H1 (cell line): ENCODE results near the gene KCNMB1. TPM values are rescaled to one million over a fixed set of nuclear protein-coding genes. Genes with fewer than 3 reads are reported as not detected.

ENCODE experiments used
- CTCF ChIA-PET: fragments of 300-600 bp; sonication (Branson Sonifier 250); formaldehyde crosslinking; loops from one replicate; lab custom pipeline; 2021; ENCODE audit not compliant: partially characterized antibody; lab: Charles Lee
- POLR2A ChIA-PET: fragments of 300-600 bp; sonication (Branson Sonifier 250); formaldehyde crosslinking; loops from one replicate; lab custom pipeline; 2021; ENCODE audit warnings: inconsistent platforms; ENCODE audit not compliant: partially characterized antibody; lab: Charles Lee
- DNase-seq, 2 experiments: peaks; one replicate each; pipeline versions ENCODE4 v3.0.0 to v3.0.0-alpha.2; 2010 to 2022; ENCODE audit warnings: low spot score in 2 of 2, low read depth in 1 of 2, mixed read lengths in 1 of 2
- FAIRE-seq: peaks from 2 replicates; lab custom pipeline; 2011; peaks lifted over from hg19 to GRCh38; lab: Jason Lieb, UNC
- H2AFZ ChIP-seq: 2 replicates; pipeline ENCODE4 v1.8.1; 2012; ENCODE audit warnings: low read length, inconsistent platforms
- H2AK5ac ChIP-seq: 2 replicates; pipeline ENCODE4 v1.6.1; 2013; ENCODE audit warnings: low read depth, low read length
- H2BK120ac ChIP-seq: replicated peaks from 2 replicates; pipeline ENCODE3; 2013; ENCODE audit warnings: low read depth, low read length, inconsistent platforms
- H2BK12ac ChIP-seq: 2 replicates; pipeline ENCODE4 v1.6.1; 2013; ENCODE audit warnings: low read depth, low read length
- H2BK15ac ChIP-seq: 2 replicates; pipeline ENCODE4 v1.6.1; 2013; ENCODE audit warnings: low read length
- H2BK20ac ChIP-seq: 2 replicates; pipeline ENCODE4 v1.6.1; 2013; ENCODE audit warnings: low read length
- H2BK5ac ChIP-seq: 2 replicates; pipeline ENCODE4 v1.6.1; 2013; ENCODE audit warnings: low read depth, low read length
- H3K14ac ChIP-seq: 2 replicates; pipeline ENCODE4 v1.6.1; 2013; ENCODE audit warnings: inconsistent platforms; ENCODE audit not compliant: insufficient read length
- H3K18ac ChIP-seq: 2 replicates; pipeline ENCODE4 v1.6.1; 2013; ENCODE audit warnings: low read length; ENCODE audit errors: extremely low read depth
- H3K23ac ChIP-seq: 2 replicates; pipeline ENCODE4 v1.6.1; 2013; ENCODE audit warnings: inconsistent platforms; ENCODE audit not compliant: insufficient read length
- H3K23me2 ChIP-seq: 2 replicates; pipeline ENCODE4 v1.6.1; 2013; ENCODE audit warnings: low read depth, low read length
- H3K27ac ChIP-seq: 2 replicates; pipeline ENCODE4 v1.6.1; 2011; ENCODE audit warnings: low read depth, low read length, inconsistent platforms
- H3K27me3 ChIP-seq, 4 experiments: replicated peaks in 1 of 4; 1 replicate in 1 of 4; 2 replicates in 3 of 4; pipeline versions ENCODE4 v1.6.1 to v1.8.1; 2011 to 2013; ENCODE audit warnings: low read length in 3 of 4, mild to moderate bottlenecking in 3 of 4, inconsistent platforms in 2 of 4, mixed read lengths in 2 of 4, moderate library complexity in 1 of 4; ENCODE audit not compliant: control insufficient read depth in 3 of 4, insufficient read depth in 3 of 4; ENCODE audit errors: extremely low read depth in 1 of 4
- H3K36me3 ChIP-seq, 4 experiments: 2 replicates each; pipeline versions ENCODE4 v1.6.1 to v1.8.1; 2011 to 2013; ENCODE audit warnings: mild to moderate bottlenecking in 4 of 4, low read length in 3 of 4, moderate library complexity in 2 of 4, control low read depth in 1 of 4, inconsistent platforms in 1 of 4; ENCODE audit not compliant: insufficient read depth in 4 of 4, control insufficient read depth in 2 of 4
- H3K4ac ChIP-seq: replicated peaks from 2 replicates; pipeline ENCODE3; 2013; ENCODE audit warnings: low read length, low read depth, mixed read lengths, inconsistent platforms; ENCODE audit not compliant: insufficient read length
- H3K4me1 ChIP-seq, 4 experiments: replicated peaks in 1 of 4; 1 replicate in 1 of 4; 2 replicates in 3 of 4; pipeline versions ENCODE4 v1.6.1 to v1.8.1; 2011 to 2013; ENCODE audit warnings: low read length in 3 of 4, inconsistent platforms in 2 of 4, mixed read lengths in 1 of 4; ENCODE audit not compliant: insufficient read depth in 4 of 4, control insufficient read depth in 3 of 4
- H3K4me2 ChIP-seq, 2 experiments: 2 replicates each; pipeline versions ENCODE4 v1.6.1 to v1.8.1; 2011 to 2013; ENCODE audit warnings: low read depth in 2 of 2, low read length in 2 of 2, control low read depth in 1 of 2, inconsistent platforms in 1 of 2, mild to moderate bottlenecking in 1 of 2; ENCODE audit not compliant: insufficient read depth in 1 of 2
- H3K4me3 ChIP-seq, 4 experiments: fragments of 200-600, 300-600 bp in 1 of 4; sonication (generic), shearing (Covaris generic), sonication (Bioruptor Twin) in 1 of 4; 2 replicates each; pipeline versions ENCODE4 v1.5.1 to v1.8.1; 2011 to 2016; ENCODE audit warnings: low read length in 4 of 4, low read depth in 3 of 4, control low read depth in 2 of 4, inconsistent platforms in 2 of 4, mild to moderate bottlenecking in 2 of 4, mixed read lengths in 1 of 4, moderate library complexity in 1 of 4; ENCODE audit not compliant: insufficient read depth in 2 of 4; ENCODE audit errors: extremely low read depth in 1 of 4
- H3K56ac ChIP-seq: replicated peaks from 2 replicates; pipeline ENCODE3; 2013; ENCODE audit warnings: low read depth, mild to moderate bottlenecking, mixed read lengths, low read length, inconsistent platforms; ENCODE audit not compliant: insufficient read length
- H3K79me1 ChIP-seq: 2 replicates; pipeline ENCODE4 v1.6.1; 2013; ENCODE audit warnings: low read depth, low read length, control low read depth
- H3K79me2 ChIP-seq, 2 experiments: 2 replicates each; pipeline versions ENCODE4 v1.6.1 to v1.8.1; 2012 to 2013; ENCODE audit warnings: low read length in 2 of 2, mild to moderate bottlenecking in 2 of 2, inconsistent platforms in 1 of 2; ENCODE audit not compliant: insufficient read depth in 2 of 2, control insufficient read depth in 1 of 2
- H3K9ac ChIP-seq, 4 experiments: replicated peaks in 1 of 4; 1 replicate in 1 of 4; 2 replicates in 3 of 4; pipeline versions ENCODE4 v1.6.1 to v1.8.1; 2011 to 2013; ENCODE audit warnings: low read depth in 3 of 4, low read length in 3 of 4, control low read depth in 2 of 4, mild to moderate bottlenecking in 2 of 4, moderate library complexity in 2 of 4, inconsistent platforms in 1 of 4; ENCODE audit errors: extremely low read depth in 1 of 4
- H3K9me3 ChIP-seq, 2 experiments: 2 replicates each; pipeline versions ENCODE4 v1.6.1 to v1.8.1; 2012 to 2013; ENCODE audit warnings: mild to moderate bottlenecking in 2 of 2, moderate library complexity in 2 of 2, control low read depth in 1 of 2, inconsistent platforms in 1 of 2, low read depth in 1 of 2, low read length in 1 of 2, mixed read lengths in 1 of 2; ENCODE audit not compliant: insufficient read depth in 2 of 2
- H4K20me1 ChIP-seq, 2 experiments: replicated peaks in 1 of 2; 2 replicates each; pipeline versions ENCODE3 to v1.8.1; 2011 to 2013; ENCODE audit warnings: inconsistent platforms in 2 of 2, low read length in 2 of 2, mild to moderate bottlenecking in 1 of 2; ENCODE audit not compliant: insufficient read depth in 2 of 2, control insufficient read depth in 1 of 2
- H4K5ac ChIP-seq: 2 replicates; pipeline ENCODE4 v1.6.1; 2013; ENCODE audit warnings: low read length, low read depth, mixed read lengths, inconsistent platforms; ENCODE audit not compliant: insufficient read length
- H4K8ac ChIP-seq: 2 replicates; pipeline ENCODE4 v1.8.0; 2013; ENCODE audit warnings: mild to moderate bottlenecking, moderate library complexity, low read length, inconsistent platforms; ENCODE audit not compliant: insufficient read depth; ENCODE audit errors: extremely low read depth
- H4K91ac ChIP-seq: replicated peaks from 2 replicates; pipeline ENCODE3; 2013; ENCODE audit warnings: low read length, mixed read lengths, inconsistent platforms; ENCODE audit not compliant: insufficient read length
- MAFK ChIP-seq: IDR thresholded peaks from 2 replicates; pipeline ENCODE4 v1.6.1; 2012; ENCODE audit warnings: low read depth, mild to moderate bottlenecking, improper control_type of control experiment, low read length
- RAD21 ChIP-seq, 2 experiments: IDR thresholded peaks in 1 of 2; conservative IDR thresholded peaks in 1 of 2; 2 replicates each; pipeline ENCODE4 v1.6.1; 2011; ENCODE audit warnings: low read depth in 2 of 2, low read length in 2 of 2, improper control_type of control experiment in 1 of 2, inconsistent platforms in 1 of 2, mild to moderate bottlenecking in 1 of 2, moderate library complexity in 1 of 2
- TCF12 ChIP-seq: IDR thresholded peaks from 2 replicates; pipeline ENCODE4 v1.6.1; 2011; ENCODE audit warnings: low read depth, mild to moderate bottlenecking, low read length
- YY1 ChIP-seq: IDR thresholded peaks from 2 replicates; pipeline ENCODE4 v1.6.1; 2011; ENCODE audit warnings: low read depth, mild to moderate bottlenecking, low read length
- WGBS, 2 experiments: shearing (Covaris generic) in 1 of 2; methylation state at CpG; one replicate each; pipeline versions ENCODE4 v1.1.6 to v1.1.7; 2013 to 2015; ENCODE audit warnings: low lambda C conversion rate in 2 of 2, mixed read lengths in 2 of 2, inconsistent platforms in 1 of 2, low coverage in 1 of 2, missing lambda C conversion rate in 1 of 2; ENCODE audit not compliant: insufficient replicate concordance in 2 of 2, insufficient coverage in 1 of 2, insufficient read length in 1 of 2; ENCODE audit errors: extremely low coverage in 1 of 2, missing lambda C conversion rate in 1 of 2; 5-methylcytosine and 5-hydroxymethylcytosine counted together
- polyA plus RNA-seq, 7 experiments: library from polyadenylated mRNA; depleted of rRNA in 3 of 7; stranded (reverse) in 5 of 7; unstranded in 2 of 7; fragments of >200 nt in 5 of 7; fragments of 200-250 nt in 2 of 7; gene quantifications; 1 replicate in 5 of 7; 2 replicates in 1 of 7; 4 replicates in 1 of 7; pipeline versions ENCODE4 v1.2.1 to v1.2.3, GENCODE V29; 2011 to 2013; ENCODE audit warnings: missing spikeins in 2 of 7, mixed read lengths in 2 of 7
- total RNA-seq: library from RNA; stranded (reverse); fragmentation: NEBNext Ultra II Directional; extraction: Animal tissue kit (Norgen Biotek cat#: 25700); gene quantifications from 2 replicates; pipeline ENCODE4 v1.2.1, GENCODE V29; 2021
- TF ChIP-seq, protein P1 (sequence below): IDR thresholded peaks from 2 replicates; pipeline ENCODE4 v1.6.1; 2012; ENCODE audit warnings: inconsistent platforms
- TF ChIP-seq, protein P2 (sequence below), 3 experiments: IDR thresholded peaks; 1 replicate in 2 of 3; 2 replicates in 1 of 3; pipeline versions ENCODE4 v1.5.1 to v1.6.1; 2011; ENCODE audit warnings: low read length in 3 of 3, mild to moderate bottlenecking in 3 of 3, inconsistent platforms in 2 of 3, low read depth in 1 of 3, moderate library complexity in 1 of 3; ENCODE audit not compliant: insufficient read depth in 1 of 3; ENCODE audit errors: control extremely low read depth in 1 of 3

The KCNMB1 gene
- total and polyA plus RNA-seq, 2 of the 8 experiments (the other 6 are each of a cell fraction or from before 2014, with no cell fraction given) = 0.08 to 0.19 TPM

DNA sequence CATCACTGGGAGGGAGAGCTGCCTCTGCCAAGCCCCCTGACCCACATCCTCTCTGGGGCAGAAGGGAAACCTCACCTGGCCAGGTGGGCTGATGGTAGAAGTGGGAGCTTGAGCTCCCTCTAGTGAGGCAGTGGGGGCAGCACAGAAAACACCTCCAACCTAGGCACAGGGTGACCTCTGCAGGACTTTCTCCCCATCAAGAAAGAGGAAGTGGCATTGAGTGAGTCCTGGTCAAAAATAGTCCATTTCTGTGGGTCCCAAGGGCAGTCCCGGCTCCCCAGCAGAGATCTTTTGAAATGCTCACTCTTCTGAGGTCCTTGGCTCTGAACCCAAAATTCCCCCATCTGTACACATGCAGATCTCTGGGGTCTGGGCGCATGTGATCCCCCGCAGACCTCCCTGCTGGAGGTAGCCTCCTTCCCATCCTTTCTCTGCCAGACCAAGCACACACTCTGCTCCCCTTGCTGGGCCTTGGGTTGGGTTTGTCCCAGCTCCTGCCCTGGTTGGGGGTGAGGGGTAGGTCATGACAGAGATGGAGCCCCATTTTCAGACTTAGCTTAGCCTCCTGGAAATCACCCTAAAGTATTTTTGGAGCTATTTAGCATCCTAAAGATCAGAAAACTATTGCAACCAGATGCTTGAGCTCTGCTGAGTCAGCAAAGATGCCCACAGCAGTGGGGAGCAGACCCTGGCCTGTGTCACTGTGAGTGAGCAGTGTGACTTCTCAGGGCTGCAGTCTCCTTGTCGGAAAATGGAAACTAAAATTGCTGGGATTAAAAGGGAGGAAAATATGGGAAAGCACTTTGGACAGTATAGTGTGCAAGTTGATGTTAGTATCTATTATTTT, 50.0 kb downstream of the KCNMB1 start:
- Histone ChIP-seq H3K18ac (no peak overlapping the region; the same call in 1 of the 2 replicates), H2BK120ac (no peak overlapping the region), H2BK15ac (no peak overlapping the region; the same call in 1 of the 2 replicates), H3K79me1 (no peaks in the 10 kb centered on the region), H2BK20ac (0 out of 2 replicates have a peak overlapping the region, but pooled peaks have one; percentile 19), H4K91ac (no peak overlapping the region), H2BK5ac (no peak overlapping the region), H3K4me1 (peaks cover 6 to 15% (median 11%) of the 10 kb centered on the region in 4 experiments; a peak in 6 of 7 replicates), H2BK12ac (no peak overlapping the region), H3K27ac (no peak overlapping the region), H3K4ac (peak overlapping the region; percentile 19), H3K79me2 (no peaks in the 10 kb centered on the region), H3K4me2 (no peak overlapping the region), H3K56ac (no peak overlapping the region), H2AFZ (no peak overlapping the region), H3K23ac (no peak overlapping the region), H4K20me1 (no peaks in the 10 kb centered on the region), H3K4me3 (no peak overlapping the region), H4K5ac (no peak overlapping the region), H3K9ac (no peak overlapping the region), H3K27me3 (no peaks in the 10 kb centered on the region), H3K36me3 (no peaks in the 10 kb centered on the region), H3K14ac (no peak overlapping the region), H2AK5ac (no peak overlapping the region), H3K23me2 (no peaks in the 10 kb centered on the region), H4K8ac (no peak overlapping the region), H3K9me3 (peaks cover 10 to 15% of the 10 kb centered on the region in 2 experiments; a peak in 3 of 4 replicates)
- DNase-seq (peak in 1 of 2 experiments; percentile 72), FAIRE-seq (peak; percentile 45)
- ChIA-PET CTCF (interaction anchor here (0.6 to 5.9 kb wide), 52 partner anchors 9 to 155 kb away, joined by 3 to 77 read pairs (median 5); partner anchors contain the start of gene LCP2), POLR2A (no interaction called here)
- WGBS, 2 experiments = 76% methylated on average over 4 of the region's 4 CpGs; no CpG with 5 or more reads in 1 of the 2 experiments
- peak; percentile 41; the same call in 1 of the 2 replicates for TF ChIP-seq TCF12
- TF ChIP-seq MAFK = peak; percentile 94
- TF ChIP-seq, protein P1, sequence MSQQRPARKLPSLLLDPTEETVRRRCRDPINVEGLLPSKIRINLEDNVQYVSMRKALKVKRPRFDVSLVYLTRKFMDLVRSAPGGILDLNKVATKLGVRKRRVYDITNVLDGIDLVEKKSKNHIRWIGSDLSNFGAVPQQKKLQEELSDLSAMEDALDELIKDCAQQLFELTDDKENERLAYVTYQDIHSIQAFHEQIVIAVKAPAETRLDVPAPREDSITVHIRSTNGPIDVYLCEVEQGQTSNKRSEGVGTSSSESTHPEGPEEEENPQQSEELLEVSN = no peak
- TF ChIP-seq YY1 = 0 out of 2 replicates have a peak, but pooled peaks have one; percentile 8
- peak; percentile 89 to 91 for TF ChIP-seq RAD21 (IDR thresholded peaks at IDR 0.05 in 1 of 2, conservative IDR thresholded peaks at IDR 0.05 in 1 of 2; ENCODE audit: low read depth in 2 of 2, low read length in 2 of 2)
- TF ChIP-seq, protein P2, sequence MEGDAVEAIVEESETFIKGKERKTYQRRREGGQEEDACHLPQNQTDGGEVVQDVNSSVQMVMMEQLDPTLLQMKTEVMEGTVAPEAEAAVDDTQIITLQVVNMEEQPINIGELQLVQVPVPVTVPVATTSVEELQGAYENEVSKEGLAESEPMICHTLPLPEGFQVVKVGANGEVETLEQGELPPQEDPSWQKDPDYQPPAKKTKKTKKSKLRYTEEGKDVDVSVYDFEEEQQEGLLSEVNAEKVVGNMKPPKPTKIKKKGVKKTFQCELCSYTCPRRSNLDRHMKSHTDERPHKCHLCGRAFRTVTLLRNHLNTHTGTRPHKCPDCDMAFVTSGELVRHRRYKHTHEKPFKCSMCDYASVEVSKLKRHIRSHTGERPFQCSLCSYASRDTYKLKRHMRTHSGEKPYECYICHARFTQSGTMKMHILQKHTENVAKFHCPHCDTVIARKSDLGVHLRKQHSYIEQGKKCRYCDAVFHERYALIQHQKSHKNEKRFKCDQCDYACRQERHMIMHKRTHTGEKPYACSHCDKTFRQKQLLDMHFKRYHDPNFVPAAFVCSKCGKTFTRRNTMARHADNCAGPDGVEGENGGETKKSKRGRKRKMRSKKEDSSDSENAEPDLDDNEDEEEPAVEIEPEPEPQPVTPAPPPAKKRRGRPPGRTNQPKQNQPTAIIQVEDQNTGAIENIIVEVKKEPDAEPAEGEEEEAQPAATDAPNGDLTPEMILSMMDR (IDR thresholded peaks at IDR 0.05; ENCODE audit: control extremely low read depth in 1 of 3, insufficient read depth in 1 of 3, low read depth in 1 of 3, low read length in 3 of 3) = peak; percentile 91 to 99 (median 92)
